HL-60 (cell line): ENCODE data around the gene CCRL2.

Experiments used
- DNase-seq, 2 experiments: peaks; one replicate each; pipeline ENCODE4 v3.0.0-alpha.2; 2010 to 2020; ENCODE audit warnings: low read depth in 1 of 2, low spot score in 1 of 2
- H3K27ac ChIP-seq: fragments of 250-450 bp; sonication (Bioruptor Pico); replicated peaks from 2 replicates; pipeline ENCODE4 v1.5.1; 2020; ENCODE audit warnings: mild to moderate bottlenecking, moderate library complexity
- H3K27me3 ChIP-seq: fragments of 250-450 bp; sonication (Bioruptor Pico); 2 replicates; pipeline ENCODE4 v1.5.1; 2021; ENCODE audit warnings: mild to moderate bottlenecking, moderate library complexity; ENCODE audit not compliant: insufficient read depth, poor library complexity, severe bottlenecking
- H3K4me3 ChIP-seq: replicated peaks from 2 replicates; pipeline ENCODE4 v1.5.1; 2011; ENCODE audit warnings: mild to moderate bottlenecking, control low read depth, low read length; ENCODE audit not compliant: insufficient read depth
- GABPA ChIP-seq: IDR thresholded peaks from 2 replicates; pipeline ENCODE4 v1.6.1; 2012; ENCODE audit warnings: low read depth
- POLR2AphosphoS5 ChIP-seq: IDR thresholded peaks from 2 replicates; pipeline ENCODE4 v1.6.1; 2012; ENCODE audit warnings: low read depth
- REST ChIP-seq: IDR thresholded peaks from 2 replicates; pipeline ENCODE4 v1.6.1; 2012; ENCODE audit warnings: low read depth; ENCODE audit not compliant: insufficient replicate concordance
- SPI1 ChIP-seq: IDR thresholded peaks from 2 replicates; pipeline ENCODE4 v1.6.1; 2012; ENCODE audit warnings: low read depth, mild to moderate bottlenecking, borderline replicate concordance
- TF ChIP-seq, protein P1 (sequence below): IDR thresholded peaks from one replicate; pipeline ENCODE4 v1.5.1; 2011; ENCODE audit warnings: low read length, control low read depth, inconsistent platforms; ENCODE audit not compliant: insufficient read depth

The CCRL2 gene

GRCh38 chr3:46371519-46372340 lies 35.3 kb upstream of the CCRL2 start:
- no peak overlapping the region for H3K4me3 ChIP-seq
- no peak for TF ChIP-seq POLR2AphosphoS5
- no peak for TF ChIP-seq SPI1
- TF ChIP-seq REST = no peak
- no peak for TF ChIP-seq GABPA
- TF ChIP-seq, protein P1, sequence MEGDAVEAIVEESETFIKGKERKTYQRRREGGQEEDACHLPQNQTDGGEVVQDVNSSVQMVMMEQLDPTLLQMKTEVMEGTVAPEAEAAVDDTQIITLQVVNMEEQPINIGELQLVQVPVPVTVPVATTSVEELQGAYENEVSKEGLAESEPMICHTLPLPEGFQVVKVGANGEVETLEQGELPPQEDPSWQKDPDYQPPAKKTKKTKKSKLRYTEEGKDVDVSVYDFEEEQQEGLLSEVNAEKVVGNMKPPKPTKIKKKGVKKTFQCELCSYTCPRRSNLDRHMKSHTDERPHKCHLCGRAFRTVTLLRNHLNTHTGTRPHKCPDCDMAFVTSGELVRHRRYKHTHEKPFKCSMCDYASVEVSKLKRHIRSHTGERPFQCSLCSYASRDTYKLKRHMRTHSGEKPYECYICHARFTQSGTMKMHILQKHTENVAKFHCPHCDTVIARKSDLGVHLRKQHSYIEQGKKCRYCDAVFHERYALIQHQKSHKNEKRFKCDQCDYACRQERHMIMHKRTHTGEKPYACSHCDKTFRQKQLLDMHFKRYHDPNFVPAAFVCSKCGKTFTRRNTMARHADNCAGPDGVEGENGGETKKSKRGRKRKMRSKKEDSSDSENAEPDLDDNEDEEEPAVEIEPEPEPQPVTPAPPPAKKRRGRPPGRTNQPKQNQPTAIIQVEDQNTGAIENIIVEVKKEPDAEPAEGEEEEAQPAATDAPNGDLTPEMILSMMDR = no peak
- H3K27me3 ChIP-seq = no peaks in the 10 kb centered on the region
- no peak for DNase-seq
- no peak overlapping the region for H3K27ac ChIP-seq

GRCh38 chr3:46372492-46373359 lies 34.3 kb upstream of the CCRL2 start:
- no peaks in the 10 kb centered on the region for H3K27me3 ChIP-seq
- no peak overlapping the region for H3K27ac ChIP-seq
- DNase-seq = peak in 1 of 2 experiments; percentile 52
- no peak overlapping the region for H3K4me3 ChIP-seq
- TF ChIP-seq, protein P1 = peak; percentile 84
- TF ChIP-seq REST = no peak

DNA sequence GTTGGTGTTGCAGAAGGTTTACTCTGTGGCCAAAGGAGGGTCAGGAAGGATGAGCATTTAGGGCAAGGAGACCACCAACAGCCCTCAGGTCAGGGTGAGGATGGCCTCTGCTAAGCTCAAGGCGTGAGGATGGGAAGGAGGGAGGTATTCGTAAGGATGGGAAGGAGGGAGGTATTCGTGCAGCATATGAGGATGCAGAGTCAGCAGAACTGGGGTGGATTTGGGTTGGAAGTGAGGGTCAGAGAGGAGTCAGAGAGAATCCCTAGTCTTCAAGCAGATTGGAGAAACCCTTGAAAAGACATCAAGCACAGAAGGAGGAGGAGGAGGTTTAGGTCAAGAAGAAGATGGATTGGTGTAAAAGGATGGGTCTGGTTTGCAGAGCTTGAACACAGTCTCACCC lies 32.3 kb upstream of the CCRL2 start:
- no peaks in the 10 kb centered on the region for H3K27me3 ChIP-seq
- H3K27ac ChIP-seq = no peak overlapping the region
- no peak for TF ChIP-seq SPI1
- no peak for DNase-seq
- no peak overlapping the region for H3K4me3 ChIP-seq

GRCh38 chr3:46375218-46375617 lies 31.8 kb upstream of the CCRL2 start:
- Histone ChIP-seq H3K4me3 (no peak overlapping the region), H3K27me3 (no peaks in the 10 kb centered on the region), H3K27ac (no peak overlapping the region)
- TF ChIP-seq REST = no peak
- TF ChIP-seq, protein P1 = no peak
- TF ChIP-seq SPI1 = no peak
- no peak for TF ChIP-seq POLR2AphosphoS5
- TF ChIP-seq GABPA = no peak
- DNase-seq = no peak
